Kidney (tissue), 14 donors: ENCODE measurements around the gene HIRA. TPM values are rescaled to one million over a fixed set of nuclear protein-coding genes. Genes with fewer than 3 reads are reported as not detected.

Experiments used
- DNase-seq, 5 donors: peaks; one replicate each; pipeline ENCODE4 v3.0.0-alpha.2; 2013 to 2020
- FAIRE-seq: peaks from 2 replicates; lab custom pipeline; 2012; peaks lifted over from hg19 to GRCh38; lab: Jason Lieb, UNC
- H3K27ac ChIP-seq, 2 donors: one replicate each; pipeline ENCODE4 v1.7.0; 2013; ENCODE audit warnings: low read depth in 2 of 2, low read length in 2 of 2, inconsistent platforms in 1 of 2
- H3K27me3 ChIP-seq: one replicate; pipeline ENCODE4 v1.7.1; 2013; ENCODE audit warnings: low read length, inconsistent platforms; ENCODE audit not compliant: control insufficient read depth, insufficient read depth
- H3K36me3 ChIP-seq, 3 donors: one replicate each; pipeline versions ENCODE4 v1.7.0 to v1.7.1; 2013; ENCODE audit warnings: low read length in 3 of 3, control low read depth in 1 of 3, inconsistent platforms in 1 of 3; ENCODE audit not compliant: insufficient read depth in 3 of 3, control insufficient read depth in 2 of 3
- H3K4me1 ChIP-seq, 3 donors: one replicate each; pipeline versions ENCODE4 v1.7.0 to v1.7.1; 2013; ENCODE audit warnings: low read length in 3 of 3, inconsistent platforms in 1 of 3, low read depth in 1 of 3; ENCODE audit not compliant: control insufficient read depth in 2 of 3, insufficient read depth in 2 of 3
- H3K4me3 ChIP-seq, 3 donors: one replicate each; pipeline versions ENCODE4 v1.7.0 to v1.8.1; 2013; ENCODE audit warnings: low read length in 3 of 3, control low read depth in 1 of 3, inconsistent platforms in 1 of 3
- H3K9ac ChIP-seq, 3 donors: one replicate each; pipeline versions ENCODE4 v1.7.0 to v1.7.1; 2013; ENCODE audit warnings: low read length in 3 of 3, control low read depth in 1 of 3, inconsistent platforms in 1 of 3
- H3K9me3 ChIP-seq, 3 donors: one replicate each; pipeline versions ENCODE4 v1.7.0 to v1.7.1; 2013; ENCODE audit warnings: low read length in 3 of 3, control low read depth in 1 of 3, inconsistent platforms in 1 of 3; ENCODE audit not compliant: control insufficient read depth in 2 of 3, insufficient read depth in 1 of 3
- intact Hi-C: fragments of 100-400 bp; cut with DNase I; formaldehyde crosslinking; loops from one replicate; pipeline ENCODE4 v1.11.1; 2022
- polyA plus RNA-seq: library from polyadenylated mRNA; stranded (reverse); fragments of 350-450 nt; fragmentation: Illumina TruSeq; extraction: RNeasy Lipid Tissue Mini Kit (QIAGEN cat#74804); gene quantifications from one replicate; pipeline ENCODE4 v1.2.3, GENCODE V29; 2014; ENCODE audit warnings: low read depth, low replicate concordance; ENCODE audit not compliant: insufficient read depth
- total RNA-seq: library from RNA; stranded (reverse); fragmentation: NEBNext Ultra II Directional; extraction: Animal tissue kit (Norgen Biotek cat#: 25700); gene quantifications from one replicate; pipeline ENCODE4 v1.2.1, GENCODE V29; 2021
- TF ChIP-seq, protein P1 (sequence below): IDR thresholded peaks from 3 replicates; pipeline ENCODE4 v1.5.1; 2012; ENCODE audit warnings: mild to moderate bottlenecking, moderate library complexity, borderline replicate concordance; ENCODE audit not compliant: insufficient read depth; ENCODE audit errors: extremely low read depth
- donor health status: control.
- donor health status: control.
- donor health status: control.
- donor health status: control.
- donor health status: control.
- donor health status: DM: yes; HTN: yes; CAD: no.
- donor health status: Normal renal cell carcinoma (clear cell type).

Gene HIRA
- total and polyA plus RNA-seq, 2 donors from 2014 or later: 18.5 to 26.8 TPM

DNA sequence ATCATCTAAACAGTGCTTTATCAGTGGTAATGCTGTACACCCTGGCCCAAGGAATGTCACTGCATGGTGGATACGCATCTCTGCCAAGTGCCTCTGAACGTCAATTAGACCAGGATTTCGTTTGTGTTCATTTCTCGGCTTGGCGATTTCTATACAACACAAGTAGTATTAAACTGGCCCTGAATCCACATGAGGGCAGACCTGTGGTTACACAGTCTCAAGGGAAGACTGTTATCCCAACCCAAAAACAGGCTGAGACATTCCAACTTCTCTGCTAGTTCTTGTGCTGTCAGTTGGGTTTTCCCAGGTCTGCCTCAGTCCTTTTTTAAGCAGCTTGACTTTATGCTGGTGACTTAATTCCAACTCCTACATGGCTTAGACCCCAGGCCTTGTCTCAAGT is 58.1 kb downstream of the HIRA start:
- H3K9me3 ChIP-seq: no peaks in the 10 kb centered on the region
- H3K27ac ChIP-seq: no peak overlapping the region
- no peaks in the 10 kb centered on the region for H3K4me1 ChIP-seq
- DNase-seq (no peak), FAIRE-seq (no peak)
- peaks cover 4 to 71% (median 48%) of the 10 kb centered on the region in 3 donors for H3K36me3 ChIP-seq
- H3K27me3 ChIP-seq: no peaks in the 10 kb centered on the region
- intact Hi-C loops: no loop called here
- no peak overlapping the region for H3K9ac ChIP-seq
- no peak overlapping the region for H3K4me3 ChIP-seq
- TF ChIP-seq, protein P1, sequence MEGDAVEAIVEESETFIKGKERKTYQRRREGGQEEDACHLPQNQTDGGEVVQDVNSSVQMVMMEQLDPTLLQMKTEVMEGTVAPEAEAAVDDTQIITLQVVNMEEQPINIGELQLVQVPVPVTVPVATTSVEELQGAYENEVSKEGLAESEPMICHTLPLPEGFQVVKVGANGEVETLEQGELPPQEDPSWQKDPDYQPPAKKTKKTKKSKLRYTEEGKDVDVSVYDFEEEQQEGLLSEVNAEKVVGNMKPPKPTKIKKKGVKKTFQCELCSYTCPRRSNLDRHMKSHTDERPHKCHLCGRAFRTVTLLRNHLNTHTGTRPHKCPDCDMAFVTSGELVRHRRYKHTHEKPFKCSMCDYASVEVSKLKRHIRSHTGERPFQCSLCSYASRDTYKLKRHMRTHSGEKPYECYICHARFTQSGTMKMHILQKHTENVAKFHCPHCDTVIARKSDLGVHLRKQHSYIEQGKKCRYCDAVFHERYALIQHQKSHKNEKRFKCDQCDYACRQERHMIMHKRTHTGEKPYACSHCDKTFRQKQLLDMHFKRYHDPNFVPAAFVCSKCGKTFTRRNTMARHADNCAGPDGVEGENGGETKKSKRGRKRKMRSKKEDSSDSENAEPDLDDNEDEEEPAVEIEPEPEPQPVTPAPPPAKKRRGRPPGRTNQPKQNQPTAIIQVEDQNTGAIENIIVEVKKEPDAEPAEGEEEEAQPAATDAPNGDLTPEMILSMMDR: no peak

- no peak overlapping the region for H3K27ac ChIP-seq
- H3K9me3 ChIP-seq: no peaks in the 10 kb centered on the region
- TF ChIP-seq, protein P1: no peak
- H3K27me3 ChIP-seq: no peaks in the 10 kb centered on the region
- H3K9ac ChIP-seq: no peak overlapping the region
- no peak for DNase-seq
- intact Hi-C loops: no loop called here
- H3K36me3 ChIP-seq: peaks cover 4 to 61% (median 40%) of the 10 kb centered on the region in 3 donors
- FAIRE-seq: no peak
- no peak overlapping the region for H3K4me3 ChIP-seq
- no peaks in the 10 kb centered on the region for H3K4me1 ChIP-seq
Observed at GRCh38 chr22:19371893-19372292, 59.6 kb downstream of the HIRA start.

DNA sequence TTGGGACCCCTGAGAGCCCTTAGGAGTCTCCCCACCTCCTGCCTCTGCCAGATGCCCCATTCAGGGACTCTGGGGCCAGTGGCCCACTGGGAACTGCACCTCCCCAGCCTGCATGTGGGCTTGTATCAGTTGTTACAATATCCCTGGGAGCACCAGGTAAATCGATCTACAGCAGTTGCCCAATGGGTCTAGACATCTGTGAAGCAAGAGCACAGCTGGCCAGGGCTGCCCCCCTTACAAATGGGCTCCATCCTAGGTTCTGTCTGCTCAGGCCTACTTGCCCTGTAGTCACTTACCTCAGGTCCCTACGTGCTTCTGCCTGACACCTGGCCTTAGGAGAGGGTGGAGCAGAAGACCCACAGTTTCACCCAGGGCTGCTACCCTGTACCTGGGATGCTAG is 62.7 kb downstream of the HIRA start:
- Histone ChIP-seq H3K4me3 (no peak overlapping the region), H3K27ac (no peak overlapping the region), H3K9ac (no peak overlapping the region), H3K27me3 (no peaks in the 10 kb centered on the region), H3K9me3 (no peaks in the 10 kb centered on the region), H3K36me3 (peaks cover 4 to 35% (median 16%) of the 10 kb centered on the region in 3 donors), H3K4me1 (no peaks in the 10 kb centered on the region)
- DNase-seq: no peak
- intact Hi-C loops: no loop called here
- FAIRE-seq: no peak
- TF ChIP-seq, protein P1: no peak
